HG02763 (cell line): ENCODE measurements around the gene VPS39.

Experiments used
- ATAC-seq: cut with Tn5 transposase; IDR thresholded peaks from one replicate; pipeline ENCODE4 v1.9.1; 2021; ENCODE audit warnings: mild to moderate bottlenecking, moderate library complexity; ENCODE audit not compliant: unreplicated experiment

VPS39 gene

DNA sequence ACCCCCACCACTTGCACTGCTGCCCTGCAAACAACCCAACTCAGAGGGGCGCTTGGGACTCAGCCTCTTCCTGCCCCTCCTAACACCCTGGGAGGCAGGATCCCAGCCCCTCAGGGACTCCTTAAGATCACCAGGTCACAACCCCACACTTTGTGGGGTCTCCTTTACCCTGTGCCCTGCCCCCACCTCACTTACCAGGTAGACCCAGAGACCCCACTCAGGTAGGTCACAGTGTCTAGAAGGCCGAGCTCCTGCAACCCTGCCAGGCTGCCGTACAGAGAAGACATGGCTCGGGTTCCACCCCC is 60.7 kb downstream of the VPS39 start:
- no peak for ATAC-seq

DNA sequence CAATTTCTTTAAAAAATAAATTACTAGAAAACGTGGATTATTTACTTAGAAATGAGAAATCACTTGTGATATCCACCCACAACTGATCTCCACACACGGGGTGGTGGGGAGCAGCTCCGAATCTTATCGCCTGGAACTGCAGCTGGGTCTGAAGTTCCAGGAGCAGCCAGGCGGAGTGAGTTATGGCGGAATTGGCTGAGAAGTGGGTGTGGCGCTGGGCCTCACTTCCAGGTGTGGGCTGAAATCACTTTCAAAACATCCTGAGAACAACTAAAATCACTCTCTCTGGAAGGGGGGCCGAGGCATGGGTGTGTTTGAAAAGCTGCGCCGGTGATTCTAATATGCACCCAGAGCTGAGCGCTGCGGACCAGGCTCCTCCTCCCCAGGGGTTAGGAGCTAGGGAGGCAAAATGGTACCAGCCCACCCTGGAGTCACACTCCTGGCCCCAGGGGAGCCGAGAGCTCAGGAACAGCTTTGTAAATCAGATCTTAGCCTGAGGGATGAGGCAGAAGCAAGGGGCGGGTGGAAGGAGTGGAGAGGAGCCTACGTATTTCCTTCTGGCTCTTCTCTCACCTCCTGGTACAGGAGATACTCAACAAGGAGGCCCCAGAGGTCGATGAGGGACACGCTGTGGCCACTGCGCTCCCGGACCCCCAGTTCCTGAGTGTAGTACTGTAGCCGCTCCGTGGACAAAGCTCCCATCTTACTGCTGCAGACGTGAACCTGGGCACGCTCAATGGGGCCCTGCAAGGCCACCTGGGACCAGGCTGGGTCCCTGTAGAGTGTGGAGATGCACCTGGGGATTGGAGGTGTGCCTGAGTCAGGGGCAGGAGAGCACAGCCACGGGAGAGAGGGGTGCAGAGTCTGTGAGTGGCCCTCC is 61.3 kb downstream of the VPS39 start:
- ATAC-seq, result no peak

DNA sequence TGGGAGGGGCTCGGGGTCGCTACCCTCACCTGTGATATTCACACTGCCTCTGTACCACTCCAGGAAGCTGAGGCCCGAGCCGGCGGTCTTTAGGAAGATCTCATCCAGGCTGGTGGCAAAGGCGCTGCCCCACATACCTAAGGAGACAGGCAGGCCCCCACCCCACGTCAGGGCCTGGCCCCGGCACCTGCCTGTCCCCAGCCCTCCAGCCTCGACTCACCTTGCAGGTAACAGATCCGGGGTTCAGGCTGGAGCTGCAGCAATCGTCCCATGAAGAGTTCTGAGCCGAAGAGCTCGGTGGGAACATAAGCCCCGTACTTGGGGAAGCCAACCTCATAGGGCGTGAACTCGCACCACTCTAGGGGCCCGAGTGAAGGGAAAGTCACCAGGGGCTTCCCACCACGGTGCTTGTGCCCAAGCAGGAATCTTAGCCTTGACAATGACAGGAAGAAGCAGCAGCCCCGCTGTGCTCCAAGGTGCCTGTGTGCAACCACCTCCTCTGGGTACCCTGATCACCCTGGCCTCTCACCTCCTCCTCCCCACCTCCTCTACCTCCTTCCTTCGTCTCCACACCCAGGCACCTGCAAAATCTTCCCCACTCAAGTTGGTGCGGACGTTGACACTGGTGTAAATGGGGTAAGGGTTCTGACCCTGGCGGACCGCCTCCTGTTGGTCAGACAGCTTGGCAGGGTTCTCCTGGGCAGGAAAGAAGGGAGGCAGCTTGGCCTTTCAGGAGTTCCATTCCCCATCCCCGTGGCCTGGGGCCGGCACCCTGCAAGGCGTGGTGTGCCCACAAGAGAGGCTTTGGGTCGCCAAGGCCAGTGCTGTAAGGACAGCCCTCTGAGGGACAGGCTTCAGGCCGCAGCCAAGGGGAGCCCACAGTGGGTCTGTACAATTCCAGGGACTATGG is 62.3 kb downstream of the VPS39 start:
- no peak for ATAC-seq

DNA sequence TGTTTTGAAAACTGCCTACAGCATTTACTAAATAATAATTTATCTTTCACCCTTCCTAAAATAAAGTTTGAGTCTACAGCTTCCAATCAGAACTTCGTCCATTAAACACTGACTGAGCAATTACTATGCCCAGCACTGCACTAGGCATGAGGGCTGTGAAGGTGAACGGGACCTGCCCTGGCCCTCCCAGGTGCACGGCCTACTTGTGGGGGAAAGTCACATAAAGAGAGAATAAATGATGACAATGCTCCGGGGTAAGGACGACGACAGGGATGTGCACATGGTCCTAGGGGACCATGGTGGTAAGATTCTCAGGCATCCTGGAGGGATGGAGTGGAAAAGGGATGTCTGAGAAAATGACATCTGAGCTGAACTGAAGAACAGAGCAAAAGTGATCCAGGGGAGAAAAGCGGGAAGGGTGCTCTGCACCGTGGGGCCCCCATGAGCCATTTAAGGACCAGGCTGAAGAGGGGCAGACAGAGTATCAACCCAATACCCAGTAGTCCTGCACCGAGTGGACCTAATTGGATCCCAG is 63.2 kb downstream of the VPS39 start:
- no peak for ATAC-seq

DNA sequence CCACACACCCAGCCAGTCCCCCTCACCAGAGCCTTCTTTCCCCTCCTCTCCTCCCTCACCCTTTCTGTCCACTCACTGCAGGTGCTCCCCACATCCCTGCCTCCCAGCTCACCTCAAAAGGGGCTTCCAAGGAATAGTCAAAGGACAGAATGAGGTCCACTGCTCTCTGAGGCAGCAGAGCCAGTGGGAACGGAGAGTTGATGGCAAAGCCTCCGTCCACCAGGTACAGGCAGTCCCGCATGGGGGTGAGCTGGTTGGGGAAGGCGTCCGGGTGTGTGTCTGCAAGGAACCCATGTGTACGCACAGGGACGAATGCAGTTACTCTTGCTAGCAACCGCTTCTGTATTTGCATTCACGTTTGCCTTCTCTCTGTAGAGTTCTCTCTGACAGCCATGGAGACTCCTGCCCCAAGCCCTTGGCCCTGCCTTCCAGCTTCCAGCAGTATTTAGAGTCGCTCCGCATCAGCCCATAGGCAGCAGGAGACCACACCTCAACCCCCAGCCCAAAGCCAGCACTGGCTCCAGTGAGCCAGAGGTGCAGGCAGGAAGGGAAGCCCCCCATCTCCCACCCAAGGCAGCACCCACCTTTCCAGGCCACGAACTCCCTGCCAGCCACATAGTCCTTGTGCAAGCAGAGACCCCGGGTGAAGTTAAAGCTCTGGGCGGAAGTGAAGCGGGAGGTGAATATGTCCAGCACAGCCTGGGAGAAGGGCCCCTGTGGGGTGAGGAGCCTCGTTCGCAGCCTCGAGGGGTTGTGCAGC is 64.1 kb downstream of the VPS39 start:
- ATAC-seq, result no peak

DNA sequence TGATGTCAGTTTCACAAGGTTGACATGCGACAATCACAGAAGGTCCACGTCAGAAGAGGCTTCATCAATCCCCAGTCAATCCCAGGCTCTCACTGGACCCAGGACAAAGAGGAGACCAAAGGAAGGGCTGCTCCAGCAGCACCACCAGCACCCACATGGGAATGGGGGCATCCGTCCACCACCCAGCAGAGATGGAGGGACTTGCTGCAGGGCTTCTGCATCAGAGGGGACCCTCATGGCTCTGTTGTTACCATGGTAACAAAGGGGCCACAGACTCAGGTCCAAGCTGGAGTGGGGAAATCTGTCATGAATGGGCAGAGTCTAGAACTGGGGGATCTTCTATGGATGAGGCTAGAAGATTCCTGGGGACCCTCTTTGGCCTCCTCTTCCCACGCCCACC is 64.7 kb downstream of the VPS39 start:
- no peak for ATAC-seq

DNA sequence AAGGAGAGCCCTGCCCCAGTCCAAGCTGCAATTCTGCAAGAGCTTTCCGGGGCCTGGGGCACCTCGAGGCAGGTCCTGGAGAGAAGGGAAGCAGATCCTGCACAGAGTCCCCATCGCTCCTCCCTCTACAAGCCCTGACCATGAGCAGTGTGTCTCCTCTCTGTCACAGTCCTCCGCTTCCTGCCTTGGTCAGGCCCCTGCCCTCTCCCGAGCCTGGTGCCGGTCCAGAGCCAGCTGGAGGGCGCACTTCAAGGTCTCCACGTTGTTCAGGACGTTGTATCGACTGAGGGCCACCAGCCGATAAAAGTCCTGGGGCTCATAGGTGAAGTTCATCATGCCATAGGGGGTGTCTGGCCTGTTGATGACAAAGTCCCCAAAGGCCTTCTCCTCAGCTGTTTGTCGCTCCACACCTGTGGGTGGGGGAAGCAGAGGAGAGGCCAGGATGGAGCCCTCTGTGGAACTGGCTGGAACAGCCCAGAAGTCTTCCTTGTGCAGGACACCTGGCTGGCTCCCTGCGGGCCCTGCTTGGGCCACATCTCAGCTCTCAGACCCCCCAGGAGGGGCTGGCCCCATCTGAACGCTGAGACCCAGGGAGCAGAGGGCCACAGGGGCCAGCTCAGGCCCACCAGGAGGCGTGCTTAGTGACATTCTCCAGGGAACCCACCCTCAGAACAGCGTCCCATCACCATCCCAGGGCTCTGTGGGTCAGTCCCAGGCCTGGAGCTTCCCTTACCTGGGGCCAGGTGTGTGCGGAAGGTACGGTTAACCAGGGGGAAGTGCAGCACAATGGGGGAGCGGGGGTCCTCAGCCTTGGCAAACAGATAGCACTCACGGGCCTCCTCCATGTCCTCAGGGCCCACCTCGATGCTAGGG is 66.1 kb downstream of the VPS39 start:
- no peak for ATAC-seq

DNA sequence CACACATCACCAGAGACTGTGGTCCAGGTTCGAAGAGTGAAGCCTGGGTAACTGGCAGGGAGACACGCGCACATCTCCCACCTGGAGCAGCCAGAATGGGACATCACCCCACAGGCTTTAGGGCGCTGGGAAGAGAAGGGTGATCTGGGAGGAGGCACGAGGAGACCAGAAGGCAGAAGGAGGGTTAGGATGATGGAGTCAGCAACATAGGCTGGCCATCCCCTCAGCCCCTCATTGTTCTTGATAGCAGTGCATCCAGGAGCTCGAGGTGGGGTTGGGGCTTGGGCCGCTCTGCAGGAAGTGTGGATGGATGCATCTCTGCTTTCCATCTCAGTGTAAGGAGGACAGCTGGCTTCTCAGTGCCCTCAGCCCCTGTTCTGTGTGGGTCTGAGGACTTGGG is 66.9 kb downstream of the VPS39 start:
- ATAC-seq, result no peak

DNA sequence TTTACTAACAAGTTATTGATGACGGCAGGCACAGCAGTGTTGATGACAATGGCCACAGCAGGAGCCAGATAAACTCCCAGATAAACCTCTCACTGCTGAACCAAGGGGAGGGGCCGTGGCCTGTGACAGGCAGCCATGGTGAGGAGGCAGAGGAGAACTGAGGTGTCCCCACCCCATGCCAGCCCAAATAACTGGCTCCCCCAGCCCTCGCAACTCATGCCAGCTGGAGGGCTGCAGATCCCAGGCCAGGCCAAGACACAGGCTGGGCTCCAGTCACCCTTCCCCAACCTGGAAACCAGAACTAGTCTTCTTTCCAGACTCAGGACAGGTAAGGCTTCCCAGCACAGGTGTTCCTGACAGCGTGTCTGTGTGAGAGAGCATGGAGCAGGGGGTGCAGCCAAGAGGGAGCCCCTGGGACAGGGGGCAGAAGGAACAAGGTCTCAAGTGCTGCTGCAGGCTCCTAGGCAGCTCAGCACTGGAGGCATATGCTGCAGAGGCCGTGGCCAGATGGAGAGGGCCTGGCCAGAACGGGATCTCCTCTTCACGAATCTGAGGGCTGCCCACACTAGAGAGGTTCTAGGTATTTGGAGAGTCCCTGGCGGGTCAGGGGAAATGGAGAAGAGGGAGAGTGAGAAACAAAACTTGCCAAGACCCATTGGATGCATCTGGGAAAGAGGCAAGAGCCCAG is 67.6 kb downstream of the VPS39 start:
- no peak for ATAC-seq

DNA sequence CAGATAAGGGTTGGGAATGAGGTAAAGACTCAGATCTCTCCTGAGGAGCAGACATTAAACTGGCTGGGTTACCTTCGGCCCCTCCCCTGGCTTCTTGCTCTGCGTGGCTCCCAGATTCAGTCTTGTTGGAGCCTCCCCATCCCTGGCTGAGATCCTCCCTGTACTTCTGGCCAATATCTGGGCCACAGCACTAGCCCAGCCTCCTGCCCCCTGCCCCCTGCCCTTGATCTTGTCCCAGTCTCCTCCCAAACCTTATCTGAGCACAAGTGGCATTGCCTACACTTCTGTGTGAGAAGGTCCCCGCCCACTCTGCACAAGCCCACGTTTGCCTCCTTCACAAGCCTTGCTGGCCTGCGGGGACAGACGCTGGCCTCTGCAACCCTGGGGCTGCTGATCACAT is 68.5 kb downstream of the VPS39 start:
- no peak for ATAC-seq

DNA sequence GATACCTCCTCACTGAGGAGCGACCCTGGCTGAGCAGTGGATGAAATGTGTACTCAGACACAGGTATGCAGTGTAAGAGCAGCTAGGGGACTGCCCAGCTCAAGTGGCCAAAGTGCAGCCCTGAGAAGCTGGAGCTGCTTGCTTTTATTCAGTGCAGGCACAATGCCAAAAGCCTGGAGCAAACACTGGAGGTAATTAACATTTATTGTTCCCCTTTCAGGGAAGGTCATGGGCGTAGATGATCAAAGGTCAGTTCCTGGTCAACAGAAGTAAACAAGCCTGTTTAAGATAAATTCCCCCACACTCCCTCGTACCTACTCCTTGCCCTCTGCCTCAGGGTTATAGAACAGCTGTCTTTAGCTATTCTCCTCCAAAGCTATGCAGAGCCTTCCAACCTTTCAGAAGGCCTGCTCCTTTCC is 69.1 kb downstream of the VPS39 start:
- ATAC-seq, result no peak

DNA sequence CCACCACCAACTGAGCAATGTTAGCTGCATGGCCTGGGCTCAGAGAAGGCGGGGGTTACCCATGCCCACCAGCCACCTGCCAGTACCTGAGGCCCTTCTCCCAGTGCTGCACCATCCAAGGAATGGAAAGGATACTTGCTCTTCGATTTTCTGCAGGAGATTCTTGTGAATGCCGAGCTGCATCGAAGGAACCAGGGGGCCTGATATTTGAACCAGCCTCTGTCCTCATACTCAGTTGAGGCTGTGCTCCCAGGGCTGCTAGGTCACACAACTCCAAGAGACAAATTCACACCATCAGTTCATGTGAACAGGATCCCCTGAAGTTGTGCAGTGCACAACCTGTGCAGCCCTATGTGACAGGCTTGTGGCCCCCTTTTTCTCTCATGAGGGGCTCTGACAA is 69.7 kb downstream of the VPS39 start:
- ATAC-seq, result no peak

DNA sequence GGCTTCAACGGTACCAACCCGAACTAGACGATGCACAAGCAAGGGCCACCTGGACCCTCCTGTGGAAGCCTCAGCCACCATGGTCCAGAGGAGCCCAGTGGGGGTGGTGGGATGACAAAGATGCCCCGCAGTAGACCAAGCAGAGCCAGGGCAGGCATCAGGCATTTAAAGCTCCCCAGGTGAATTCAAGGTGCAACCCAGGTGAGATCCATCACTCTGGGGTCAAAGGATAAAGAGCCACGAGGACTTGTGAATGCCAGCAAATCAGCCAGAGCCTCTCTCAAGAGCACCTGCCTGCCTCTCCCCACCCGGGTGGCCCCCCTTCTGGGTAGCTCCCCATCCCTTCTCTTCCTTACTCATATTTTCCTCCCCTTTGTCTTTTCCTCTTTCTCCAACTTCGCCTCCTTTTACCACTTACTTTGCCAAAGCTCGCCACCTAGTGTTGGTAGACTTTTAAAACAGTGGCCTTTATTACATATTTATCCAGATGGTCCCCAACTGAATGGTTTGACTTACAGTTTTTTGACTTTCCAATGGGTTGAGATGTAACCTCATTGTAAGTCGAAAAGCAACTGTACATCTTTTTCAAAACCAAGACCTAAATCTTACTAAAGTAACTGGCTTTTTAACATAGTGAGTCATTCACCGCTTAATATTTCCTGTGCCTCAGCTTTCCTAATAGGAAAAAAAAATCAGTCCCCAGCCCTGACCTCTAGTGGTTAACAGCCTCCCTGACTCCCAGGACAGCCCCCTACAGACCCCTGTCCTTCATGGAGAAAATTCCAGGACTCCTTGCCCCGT is 70.4 kb downstream of the VPS39 start:
- no peak for ATAC-seq

DNA sequence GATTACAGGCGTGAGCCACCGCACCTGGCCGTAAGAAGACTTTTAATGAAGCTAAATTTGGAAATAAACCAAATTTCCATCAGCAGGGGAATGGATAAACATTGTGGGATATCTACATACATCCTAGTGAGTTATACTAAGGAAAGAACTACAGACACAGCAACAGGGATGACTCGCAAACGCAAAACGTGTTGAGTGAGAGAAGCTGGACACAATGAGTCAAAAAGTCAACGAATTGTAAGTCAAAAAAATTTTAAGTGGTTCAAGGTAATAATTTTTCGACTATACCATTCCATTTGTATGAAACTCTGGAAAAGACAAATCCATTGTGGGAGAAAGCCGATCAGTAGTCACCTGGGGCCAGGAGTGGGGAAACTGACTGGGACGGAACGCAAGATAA is 71.6 kb downstream of the VPS39 start:
- no peak for ATAC-seq

DNA sequence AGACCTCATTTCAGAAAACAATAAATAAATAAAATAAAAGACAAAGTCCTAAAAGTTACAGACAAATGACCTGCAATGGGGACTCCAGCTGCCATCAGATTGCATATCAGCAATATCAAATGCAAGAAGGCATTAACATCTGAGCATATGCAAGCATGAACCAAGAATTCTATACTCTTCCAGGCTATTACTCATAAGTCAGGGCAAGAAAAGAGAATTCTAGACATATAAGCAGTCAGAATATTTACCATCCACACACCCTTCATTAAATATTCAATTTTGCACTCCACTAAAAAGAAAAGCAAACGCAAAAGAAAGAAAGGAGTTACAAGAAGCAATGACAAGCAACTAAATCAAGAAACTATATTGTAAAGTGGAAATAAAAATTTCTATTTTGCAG is 72.8 kb downstream of the VPS39 start:
- no peak for ATAC-seq

DNA sequence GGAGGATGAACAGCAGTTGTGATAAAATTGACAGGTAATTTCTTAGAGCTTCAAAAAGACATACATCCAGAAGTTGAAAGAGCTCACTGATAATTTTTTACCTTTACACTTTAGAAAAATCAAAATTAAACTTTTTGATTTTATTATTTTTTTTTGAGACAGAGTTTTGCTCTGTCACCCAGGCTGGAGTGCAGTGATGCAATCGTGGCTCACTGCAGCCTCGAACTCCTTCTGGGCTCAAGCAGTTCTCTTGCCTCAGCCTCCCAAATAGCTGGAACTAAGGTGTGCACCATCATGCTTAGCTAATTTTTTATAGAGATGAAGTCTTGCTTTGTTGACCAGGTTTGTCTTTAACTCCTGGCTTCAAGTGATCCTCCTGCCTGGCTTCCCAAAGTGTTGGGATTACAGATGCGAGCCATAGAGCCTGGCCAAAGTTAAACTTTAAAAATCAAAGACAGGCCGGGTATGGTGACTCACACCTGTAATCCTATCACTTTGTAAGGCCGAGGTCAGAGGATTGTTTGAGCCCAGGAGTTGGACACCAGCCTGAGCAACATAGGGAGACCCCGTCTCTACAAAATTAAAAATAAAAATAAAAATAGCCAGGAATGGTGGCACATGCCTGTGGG is 73.4 kb downstream of the VPS39 start:
- ATAC-seq, result no peak

DNA sequence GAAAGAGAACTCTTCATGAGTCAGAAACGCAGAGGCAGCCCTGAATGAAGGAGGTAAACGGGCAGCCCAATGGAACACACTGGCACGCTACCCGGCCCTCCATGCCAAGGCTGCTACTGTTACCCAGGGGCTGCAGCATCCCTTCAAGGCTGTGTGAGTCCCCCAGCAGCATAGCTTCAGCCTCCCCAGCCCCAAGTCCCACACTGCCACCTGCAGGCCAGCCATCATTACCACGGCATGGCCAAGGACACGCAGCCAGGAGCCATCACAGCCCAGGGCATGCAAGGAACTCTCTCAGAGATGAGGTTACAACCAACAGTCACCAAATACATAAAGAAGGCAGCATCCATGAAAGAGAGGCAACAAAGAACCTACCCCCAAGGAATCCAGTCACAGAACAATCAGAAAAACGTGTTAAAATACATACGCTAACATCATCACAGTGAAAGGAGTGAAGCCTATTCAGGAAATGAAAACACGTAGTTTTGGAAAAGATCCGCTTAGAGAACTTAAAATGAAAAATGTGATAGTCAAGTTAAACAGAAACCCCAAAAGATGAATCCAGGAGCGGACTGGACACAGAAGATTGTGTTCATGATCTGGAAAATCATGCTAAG is 74.1 kb downstream of the VPS39 start:
- ATAC-seq, result no peak

DNA sequence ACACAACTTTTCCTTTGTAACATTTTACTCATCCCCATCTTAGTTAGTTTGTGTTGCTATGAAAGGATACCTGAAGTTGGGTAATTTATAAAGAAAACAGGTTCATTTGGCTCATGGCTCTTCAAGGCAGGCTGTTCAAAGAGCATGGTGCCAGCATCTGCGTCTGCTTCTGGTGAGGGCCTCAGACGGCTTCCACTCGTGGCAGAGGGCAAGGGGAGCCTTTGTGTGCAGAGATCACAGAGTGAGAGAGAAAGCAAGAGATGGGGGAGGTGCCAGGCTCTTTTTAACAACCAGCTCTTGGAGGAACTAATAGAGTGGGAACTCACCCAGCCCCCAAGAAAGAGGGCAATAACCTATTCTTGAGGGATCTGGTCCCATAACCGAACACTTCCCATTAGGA is 74.7 kb downstream of the VPS39 start:
- ATAC-seq, result no peak
